Measurements from ENCODE around the gene CRYBG1.

Gene CRYBG1

GRCh38 chr6:106381223-106381622 is 20.7 kb downstream of the CRYBG1 start:
- H4K8ac ChIP-seq (ENCODE audit: low read depth, low read length): no peak overlapping the region
- no peak overlapping the region for H4K91ac ChIP-seq (ENCODE audit: low read depth, low read length, poor library complexity)
- no peak overlapping the region for H2BK5ac ChIP-seq (ENCODE audit: low read length)
- no peak for DNase-seq (ENCODE audit: low spot score)
- no peaks in the 10 kb centered on the region for H3K9me3 ChIP-seq (replicated peaks in 1 of 2; ENCODE audit: control insufficient read depth in 2 of 2, insufficient read depth in 1 of 2, low read depth in 1 of 2, low read length in 2 of 2)
- H2AFZ ChIP-seq (ENCODE audit: low read length): no peak overlapping the region
- peaks cover 0 to 13% (median 0%) of the 10 kb centered on the region in 3 experiments for H3K27me3 ChIP-seq (ENCODE audit: control insufficient read depth in 3 of 3, insufficient read depth in 3 of 3, low read depth in 1 of 3, low read length in 3 of 3)
- no peak overlapping the region for H3K9ac ChIP-seq (ENCODE audit: low read depth, low read length, poor library complexity)
- no peak overlapping the region for H3K14ac ChIP-seq (ENCODE audit: low read length)
- H3K4me2 ChIP-seq (ENCODE audit: insufficient read depth, low read length, poor library complexity, severe bottlenecking): no peak overlapping the region
- no peak overlapping the region for H3K4me3 ChIP-seq (ENCODE audit: low read length in 2 of 2)
- no peaks in the 10 kb centered on the region for H3K4me1 ChIP-seq (ENCODE audit: control insufficient read depth in 2 of 2, insufficient read depth in 1 of 2, low read depth in 1 of 2, low read length in 2 of 2)
- no peak overlapping the region for H3K4ac ChIP-seq (ENCODE audit: low read length)
- H3K36me3 ChIP-seq (replicated peaks in 1 of 2; ENCODE audit: control insufficient read depth in 2 of 2, insufficient read depth in 2 of 2, low read length in 2 of 2): no peaks in the 10 kb centered on the region
- H2BK120ac ChIP-seq (ENCODE audit: low read depth, low read length): no peak overlapping the region
- no peak overlapping the region for H2AK5ac ChIP-seq (ENCODE audit: low read depth, low read length)
- H3K18ac ChIP-seq (ENCODE audit: low read length): no peak overlapping the region
- WGBS, 2 donors (ENCODE audit: extremely low coverage in 2 of 2, insufficient read length in 2 of 2, insufficient replicate concordance in 1 of 2): no CpG with 5 or more reads among the region's 1 CpG
- no peak overlapping the region for H3K23ac ChIP-seq (ENCODE audit: low read depth, low read length, poor library complexity)
- no peaks in the 10 kb centered on the region for H3K79me1 ChIP-seq (ENCODE audit: low read depth, low read length)
- no peak overlapping the region for H2BK15ac ChIP-seq (ENCODE audit: low read length)
- H2BK12ac ChIP-seq (ENCODE audit: low read length): no peak overlapping the region
- no peak overlapping the region for H3K27ac ChIP-seq (replicated peaks; ENCODE audit: low read length)

GRCh38 chr6:106381881-106382280 is 21.4 kb downstream of the CRYBG1 start:
- no peak overlapping the region for H3K14ac ChIP-seq (ENCODE audit: low read length)
- H3K4ac ChIP-seq (ENCODE audit: low read length): no peak overlapping the region
- H3K18ac ChIP-seq (ENCODE audit: low read length): no peak overlapping the region
- no peak overlapping the region for H3K27ac ChIP-seq (replicated peaks; ENCODE audit: low read length)
- no peaks in the 10 kb centered on the region for H3K4me1 ChIP-seq (ENCODE audit: control insufficient read depth in 2 of 2, insufficient read depth in 1 of 2, low read depth in 1 of 2, low read length in 2 of 2)
- no peaks in the 10 kb centered on the region for H3K9me3 ChIP-seq (replicated peaks in 1 of 2; ENCODE audit: control insufficient read depth in 2 of 2, insufficient read depth in 1 of 2, low read depth in 1 of 2, low read length in 2 of 2)
- H2AK5ac ChIP-seq (ENCODE audit: low read depth, low read length): no peak overlapping the region
- H2BK5ac ChIP-seq (ENCODE audit: low read length): no peak overlapping the region
- peaks cover 0 to 9% (median 0%) of the 10 kb centered on the region in 3 experiments for H3K27me3 ChIP-seq (ENCODE audit: control insufficient read depth in 3 of 3, insufficient read depth in 3 of 3, low read depth in 1 of 3, low read length in 3 of 3)
- no peak overlapping the region for H2BK15ac ChIP-seq (ENCODE audit: low read length)
- H2BK120ac ChIP-seq (ENCODE audit: low read depth, low read length): no peak overlapping the region
- no CpG with 5 or more reads among the region's 1 CpG for WGBS, 2 donors (ENCODE audit: extremely low coverage in 2 of 2, insufficient read length in 2 of 2, insufficient replicate concordance in 1 of 2)
- H3K79me1 ChIP-seq (ENCODE audit: low read depth, low read length): no peaks in the 10 kb centered on the region
- no peaks in the 10 kb centered on the region for H3K36me3 ChIP-seq (replicated peaks in 1 of 2; ENCODE audit: control insufficient read depth in 2 of 2, insufficient read depth in 2 of 2, low read length in 2 of 2)
- H4K8ac ChIP-seq (ENCODE audit: low read depth, low read length): no peak overlapping the region
- no peak overlapping the region for H4K91ac ChIP-seq (ENCODE audit: low read depth, low read length, poor library complexity)
- no peak overlapping the region for H2BK12ac ChIP-seq (ENCODE audit: low read length)
- H3K4me3 ChIP-seq (ENCODE audit: low read length in 2 of 2): no peak overlapping the region
- H3K23ac ChIP-seq (ENCODE audit: low read depth, low read length, poor library complexity): no peak overlapping the region
- no peak overlapping the region for H2AFZ ChIP-seq (ENCODE audit: low read length)
- H3K9ac ChIP-seq (ENCODE audit: low read depth, low read length, poor library complexity): no peak overlapping the region
- DNase-seq (ENCODE audit: low spot score): no peak
- no peak overlapping the region for H3K4me2 ChIP-seq (ENCODE audit: insufficient read depth, low read length, poor library complexity, severe bottlenecking)

GRCh38 chr6:106383573-106383972 is 23.1 kb downstream of the CRYBG1 start:
- H3K18ac ChIP-seq (ENCODE audit: low read length): no peak overlapping the region
- DNase-seq (ENCODE audit: low spot score): no peak
- no peaks in the 10 kb centered on the region for H3K9me3 ChIP-seq (replicated peaks in 1 of 2; ENCODE audit: control insufficient read depth in 2 of 2, insufficient read depth in 1 of 2, low read depth in 1 of 2, low read length in 2 of 2)
- no peak overlapping the region for H3K27ac ChIP-seq (replicated peaks; ENCODE audit: low read length)
- WGBS, 2 donors (ENCODE audit: extremely low coverage in 2 of 2, insufficient read length in 2 of 2, insufficient replicate concordance in 1 of 2): no CpG with 5 or more reads among the region's 2 CpGs
- no peak overlapping the region for H3K4ac ChIP-seq (ENCODE audit: low read length)
- no peak overlapping the region for H2BK15ac ChIP-seq (ENCODE audit: low read length)
- H3K27me3 ChIP-seq (ENCODE audit: control insufficient read depth in 3 of 3, insufficient read depth in 3 of 3, low read depth in 1 of 3, low read length in 3 of 3): peaks cover 0 to 6% (median 0%) of the 10 kb centered on the region in 3 experiments
- no peaks in the 10 kb centered on the region for H3K36me3 ChIP-seq (replicated peaks in 1 of 2; ENCODE audit: control insufficient read depth in 2 of 2, insufficient read depth in 2 of 2, low read length in 2 of 2)
- H3K9ac ChIP-seq (ENCODE audit: low read depth, low read length, poor library complexity): no peak overlapping the region
- H3K14ac ChIP-seq (ENCODE audit: low read length): no peak overlapping the region
- H3K79me1 ChIP-seq (ENCODE audit: low read depth, low read length): no peaks in the 10 kb centered on the region
- H2BK120ac ChIP-seq (ENCODE audit: low read depth, low read length): no peak overlapping the region
- no peak overlapping the region for H3K4me2 ChIP-seq (ENCODE audit: insufficient read depth, low read length, poor library complexity, severe bottlenecking)
- H4K91ac ChIP-seq (ENCODE audit: low read depth, low read length, poor library complexity): no peak overlapping the region
- no peak overlapping the region for H2BK12ac ChIP-seq (ENCODE audit: low read length)
- no peak overlapping the region for H2BK5ac ChIP-seq (ENCODE audit: low read length)
- H4K8ac ChIP-seq (ENCODE audit: low read depth, low read length): no peak overlapping the region
- no peak overlapping the region for H2AFZ ChIP-seq (ENCODE audit: low read length)
- no peaks in the 10 kb centered on the region for H3K4me1 ChIP-seq (ENCODE audit: control insufficient read depth in 2 of 2, insufficient read depth in 1 of 2, low read depth in 1 of 2, low read length in 2 of 2)
- H3K23ac ChIP-seq (ENCODE audit: low read depth, low read length, poor library complexity): no peak overlapping the region
- no peak overlapping the region for H3K4me3 ChIP-seq (ENCODE audit: low read length in 2 of 2)
- H2AK5ac ChIP-seq (ENCODE audit: low read depth, low read length): no peak overlapping the region

GRCh38 chr6:106385530-106385929 is 25.0 kb downstream of the CRYBG1 start:
- Histone ChIP-seq H2AFZ (ENCODE audit: low read length) (no peak overlapping the region), H3K36me3 (replicated peaks in 1 of 2; ENCODE audit: control insufficient read depth in 2 of 2, insufficient read depth in 2 of 2, low read length in 2 of 2) (no peaks in the 10 kb centered on the region), H4K91ac (ENCODE audit: low read depth, low read length, poor library complexity) (no peak overlapping the region), H3K14ac (ENCODE audit: low read length) (no peak overlapping the region), H3K27ac (replicated peaks; ENCODE audit: low read length) (no peak overlapping the region), H2BK15ac (ENCODE audit: low read length) (no peak overlapping the region), H3K4ac (ENCODE audit: low read length) (no peak overlapping the region), H3K4me2 (ENCODE audit: insufficient read depth, low read length, poor library complexity, severe bottlenecking) (no peak overlapping the region), H3K79me1 (ENCODE audit: low read depth, low read length) (no peaks in the 10 kb centered on the region), H3K18ac (ENCODE audit: low read length) (no peak overlapping the region), H2BK12ac (ENCODE audit: low read length) (no peak overlapping the region), H3K9ac (ENCODE audit: low read depth, low read length, poor library complexity) (no peak overlapping the region), H3K9me3 (replicated peaks in 1 of 2; ENCODE audit: control insufficient read depth in 2 of 2, insufficient read depth in 1 of 2, low read depth in 1 of 2, low read length in 2 of 2) (no peaks in the 10 kb centered on the region), H4K8ac (ENCODE audit: low read depth, low read length) (no peak overlapping the region), H3K4me3 (ENCODE audit: low read length in 2 of 2) (no peak overlapping the region), H3K4me1 (ENCODE audit: control insufficient read depth in 2 of 2, insufficient read depth in 1 of 2, low read depth in 1 of 2, low read length in 2 of 2) (no peaks in the 10 kb centered on the region), H2BK120ac (ENCODE audit: low read depth, low read length) (no peak overlapping the region), H2AK5ac (ENCODE audit: low read depth, low read length) (no peak overlapping the region), H3K23ac (ENCODE audit: low read depth, low read length, poor library complexity) (no peak overlapping the region), H2BK5ac (ENCODE audit: low read length) (no peak overlapping the region), H3K27me3 (ENCODE audit: control insufficient read depth in 3 of 3, insufficient read depth in 3 of 3, low read depth in 1 of 3, low read length in 3 of 3) (peaks cover 0 to 2% (median 0%) of the 10 kb centered on the region in 3 experiments)
- no peak for DNase-seq (ENCODE audit: low spot score)
- WGBS, 2 donors (ENCODE audit: extremely low coverage in 2 of 2, insufficient read length in 2 of 2, insufficient replicate concordance in 1 of 2): no CpG with 5 or more reads among the region's 6 CpGs

Data from neuronal stem cell (in vitro differentiated cells).